GM12873 (cell line): ENCODE measurements around the gene PDE4D.
A peak's percentile ranks its signal among the peaks of the same experiment; 100 is the strongest.

ENCODE experiments used
- TF ChIP-seq, protein P1 (sequence below): IDR thresholded peaks from 2 replicates; pipeline ENCODE4 v1.5.1; 2012; ENCODE audit warnings: low read depth, mild to moderate bottlenecking, moderate library complexity, low read length, control low read depth; ENCODE audit not compliant: insufficient read depth; ENCODE audit errors: missing control alignments

PDE4D gene

DNA sequence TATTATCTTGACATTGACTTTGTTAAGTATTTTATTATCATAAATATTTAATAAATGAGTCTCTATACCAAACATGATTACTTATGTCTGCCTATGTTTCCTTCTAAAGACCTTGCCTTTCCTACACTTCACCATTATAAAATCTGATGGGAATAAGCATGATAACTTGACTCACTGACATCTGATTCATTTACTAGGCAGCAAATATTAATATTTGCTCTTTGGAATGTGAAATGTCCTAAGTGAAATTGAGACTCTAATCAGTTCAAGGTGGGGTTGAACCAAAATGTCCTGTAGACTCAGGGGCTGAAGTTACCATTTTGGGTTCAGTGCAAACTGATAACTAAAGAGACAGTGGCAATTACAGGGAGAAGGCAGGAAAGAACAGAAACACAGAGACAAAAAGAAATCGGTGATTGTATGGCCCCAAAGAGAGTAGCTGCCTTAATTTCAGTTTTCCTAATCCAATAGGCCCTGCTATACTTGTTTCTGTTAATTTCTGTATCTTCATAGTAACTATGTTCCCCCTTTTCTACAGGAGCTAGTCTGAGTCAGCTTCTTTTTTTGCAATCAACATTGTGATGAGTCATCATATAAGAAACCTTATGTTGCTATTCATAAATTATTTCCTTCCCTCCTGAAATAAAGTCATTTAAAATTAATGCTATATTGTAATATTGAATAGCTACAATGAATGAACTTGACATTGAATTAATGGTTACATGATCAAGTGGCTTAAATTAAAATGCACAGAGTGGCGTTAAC is 296.8 kb downstream of the PDE4D start:
- TF ChIP-seq, protein P1, sequence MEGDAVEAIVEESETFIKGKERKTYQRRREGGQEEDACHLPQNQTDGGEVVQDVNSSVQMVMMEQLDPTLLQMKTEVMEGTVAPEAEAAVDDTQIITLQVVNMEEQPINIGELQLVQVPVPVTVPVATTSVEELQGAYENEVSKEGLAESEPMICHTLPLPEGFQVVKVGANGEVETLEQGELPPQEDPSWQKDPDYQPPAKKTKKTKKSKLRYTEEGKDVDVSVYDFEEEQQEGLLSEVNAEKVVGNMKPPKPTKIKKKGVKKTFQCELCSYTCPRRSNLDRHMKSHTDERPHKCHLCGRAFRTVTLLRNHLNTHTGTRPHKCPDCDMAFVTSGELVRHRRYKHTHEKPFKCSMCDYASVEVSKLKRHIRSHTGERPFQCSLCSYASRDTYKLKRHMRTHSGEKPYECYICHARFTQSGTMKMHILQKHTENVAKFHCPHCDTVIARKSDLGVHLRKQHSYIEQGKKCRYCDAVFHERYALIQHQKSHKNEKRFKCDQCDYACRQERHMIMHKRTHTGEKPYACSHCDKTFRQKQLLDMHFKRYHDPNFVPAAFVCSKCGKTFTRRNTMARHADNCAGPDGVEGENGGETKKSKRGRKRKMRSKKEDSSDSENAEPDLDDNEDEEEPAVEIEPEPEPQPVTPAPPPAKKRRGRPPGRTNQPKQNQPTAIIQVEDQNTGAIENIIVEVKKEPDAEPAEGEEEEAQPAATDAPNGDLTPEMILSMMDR, result no peak

DNA sequence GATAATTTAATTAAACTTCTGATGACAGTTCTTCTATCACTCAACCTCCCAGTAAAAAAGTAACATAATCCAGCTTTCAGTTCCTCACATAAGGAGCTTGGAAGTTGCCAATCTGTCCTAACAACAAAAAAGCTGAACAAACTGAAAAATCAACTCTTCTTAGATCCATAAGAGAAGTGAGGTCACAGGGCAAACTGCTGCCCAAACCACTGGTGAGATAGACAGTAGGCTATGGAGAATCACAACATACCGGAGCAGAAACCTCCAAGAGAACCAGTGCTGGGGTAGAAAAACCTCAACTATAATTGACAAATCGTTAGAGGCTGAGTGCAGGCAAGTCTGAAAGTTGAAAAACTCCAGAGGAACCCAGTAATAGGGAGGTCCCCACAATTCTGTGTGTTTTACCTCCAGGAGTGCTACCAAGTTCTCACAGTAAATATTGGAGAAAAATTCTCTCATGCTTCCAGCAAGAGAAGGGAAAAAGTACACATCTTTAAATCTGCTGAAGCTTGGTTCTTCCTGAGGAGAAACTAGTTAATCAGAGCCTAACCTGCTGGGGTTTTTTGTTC is 300.0 kb downstream of the PDE4D start:
- TF ChIP-seq, protein P1, result no peak

DNA sequence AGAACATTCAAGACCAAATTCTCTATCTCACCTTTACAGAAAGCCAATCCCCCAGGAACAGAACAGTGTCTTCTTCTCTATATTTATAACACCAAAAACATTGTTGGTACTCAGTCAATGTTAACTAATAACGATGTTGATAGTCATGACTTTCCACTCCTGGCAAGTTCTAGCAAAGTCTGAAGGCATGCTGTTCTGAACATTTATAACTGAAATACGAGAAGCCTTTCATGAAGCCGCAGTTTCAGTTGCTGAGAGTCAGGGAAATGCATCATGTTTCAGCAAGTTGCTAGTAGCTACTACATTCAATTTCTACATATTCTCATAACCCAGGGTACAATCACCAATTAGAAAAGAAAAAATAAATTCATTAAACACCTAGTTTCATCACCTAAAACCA is 301.4 kb downstream of the PDE4D start:
- TF ChIP-seq, protein P1, result no peak

DNA sequence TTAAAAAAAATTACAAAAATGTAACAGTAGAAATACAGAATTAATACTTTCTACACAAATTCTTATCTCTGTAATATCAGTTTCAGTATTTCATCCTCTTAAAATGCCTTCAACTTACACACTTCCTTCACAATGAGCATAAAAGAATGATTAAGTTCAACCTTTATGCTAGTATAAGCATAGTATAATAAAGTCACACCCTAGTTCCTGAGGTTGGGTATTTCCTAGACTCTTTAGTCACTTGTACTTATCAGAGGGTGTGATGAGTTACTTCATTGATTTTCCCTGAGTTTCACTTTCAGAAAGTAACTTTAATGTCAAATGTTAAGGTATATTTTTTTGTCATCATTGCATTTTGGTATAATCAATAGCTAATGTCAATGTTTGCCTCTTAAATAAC is 302.4 kb downstream of the PDE4D start:
- TF ChIP-seq, protein P1, result no peak

DNA sequence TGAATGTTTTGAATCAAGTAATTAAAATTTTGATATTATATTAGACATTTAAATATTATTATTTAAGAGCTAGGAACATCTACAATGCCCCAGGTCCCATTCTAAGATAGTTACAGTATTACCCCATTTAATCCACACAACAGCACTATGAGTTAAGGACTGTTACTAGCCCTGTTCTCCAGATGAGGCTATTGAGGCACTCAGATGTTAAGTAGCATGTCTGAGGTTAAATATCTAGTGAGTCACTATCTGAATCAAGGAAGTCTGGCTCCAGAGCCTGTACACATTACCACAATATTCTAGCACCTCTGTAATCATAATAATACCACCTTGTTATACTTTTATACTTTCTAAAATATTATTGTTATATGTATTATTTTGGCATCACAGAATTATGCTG is 304.6 kb downstream of the PDE4D start:
- TF ChIP-seq, protein P1, result no peak

DNA sequence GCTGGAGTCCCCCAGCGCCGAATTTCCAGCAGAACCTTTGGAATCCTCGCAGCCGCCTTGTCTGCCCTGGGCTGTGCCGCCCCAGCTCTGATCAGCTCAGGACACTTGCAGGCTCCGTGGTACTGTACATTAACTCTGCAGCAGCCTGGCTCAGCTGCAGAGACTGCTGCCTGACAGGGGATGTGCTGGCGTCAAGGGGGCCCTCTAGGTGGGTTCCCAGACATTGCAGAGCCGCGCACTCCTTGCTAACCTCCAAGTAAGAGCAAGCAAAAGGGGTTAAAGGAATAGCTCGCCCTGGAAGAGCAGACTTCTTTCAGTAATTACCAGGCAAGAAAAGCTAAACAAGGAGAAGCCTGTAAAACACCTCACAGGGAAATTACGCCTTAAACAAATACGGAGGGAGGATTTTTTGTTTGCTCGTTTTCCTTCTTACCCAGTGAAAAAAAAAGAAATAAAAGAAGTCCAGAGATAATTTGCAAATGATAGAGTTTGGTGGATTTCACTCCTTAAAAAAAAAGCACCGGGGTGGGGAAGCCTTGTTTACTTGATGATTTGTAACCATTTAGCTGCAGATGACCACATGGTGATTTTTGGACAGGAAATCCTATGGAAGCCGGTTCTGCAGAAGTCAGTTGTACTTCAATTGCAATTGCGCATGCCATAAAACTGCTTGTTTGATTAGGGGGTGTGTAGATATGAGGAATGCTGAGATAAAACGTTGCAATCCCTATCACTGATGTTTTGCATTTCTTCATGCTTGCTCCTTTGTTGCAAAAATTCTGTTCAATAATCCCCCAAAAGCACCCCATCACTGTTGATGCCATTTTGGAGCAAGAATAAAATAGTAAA is 305.8 kb downstream of the PDE4D start:
- TF ChIP-seq, protein P1, result peak; percentile 14

DNA sequence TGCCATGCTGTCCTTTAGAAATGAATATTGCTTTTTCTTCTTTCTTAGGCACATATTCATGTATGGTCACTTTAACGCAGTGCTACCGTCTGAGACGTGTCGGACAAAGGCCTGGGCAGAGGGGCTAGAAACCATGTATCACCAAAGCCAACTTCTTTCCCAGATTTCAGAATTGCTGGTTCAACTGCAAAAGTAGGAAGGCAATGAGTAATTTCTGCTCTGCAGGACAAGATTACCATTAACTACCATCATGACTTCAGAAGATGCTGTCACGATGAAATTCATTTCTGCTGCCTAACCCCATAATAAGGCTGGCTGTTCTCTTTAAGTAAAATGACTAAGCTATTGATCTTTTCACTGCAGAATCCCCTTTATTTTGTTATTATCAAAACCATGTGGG is 306.7 kb downstream of the PDE4D start:
- TF ChIP-seq, protein P1, result no peak
